ENCODE data around the gene MRFAP1L1.
A peak's percentile ranks its signal among the peaks of the same experiment; 100 is the strongest.
"Not testable (repeated sequence)": the region's sequence is repeated elsewhere in the genome, so short reads cannot be mapped to it uniquely, and the experiment has no call there.

MRFAP1L1 gene

DNA sequence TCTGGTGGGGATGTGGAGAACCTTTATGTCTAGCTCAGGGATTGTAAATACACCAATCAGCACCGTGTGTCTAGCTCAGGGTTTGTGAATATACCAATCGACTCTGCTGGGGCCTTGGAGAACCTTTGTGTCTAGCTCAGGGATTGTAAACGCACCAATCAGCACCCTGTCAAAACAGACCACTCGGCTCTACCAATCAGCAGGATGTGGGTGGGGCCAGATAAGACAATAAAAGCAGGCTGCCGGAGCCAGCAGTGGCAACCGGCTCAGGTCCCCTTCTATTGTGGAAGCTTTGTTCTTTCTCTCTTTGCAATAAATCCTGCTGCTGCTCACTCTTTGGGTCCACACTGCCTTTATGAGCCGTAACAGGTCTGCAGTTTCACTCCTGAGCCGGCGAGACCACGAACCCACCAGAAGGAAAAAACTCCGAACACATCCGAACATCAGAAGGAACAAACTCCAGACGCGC lies 36.4 kb downstream of the MRFAP1L1 start:
- Histone ChIP-seq H3K9ac (ENCODE audit: low read length) (peak overlapping the region; percentile 71), H3K4me3 (ENCODE audit: low read length) (peak overlapping the region; percentile 63), H3K27ac (ENCODE audit: low read depth, low read length) (peak overlapping the region; percentile 88), H3K4me1 (ENCODE audit: control insufficient read depth, insufficient read depth, low read length) (peaks cover 20% of the 10 kb centered on the region)
- not testable (repeated sequence) for H3K36me3 ChIP-seq (ENCODE audit: control insufficient read depth, insufficient read depth, low read length); H3K27me3 ChIP-seq (ENCODE audit: control insufficient read depth, insufficient read depth, low read length)

DNA sequence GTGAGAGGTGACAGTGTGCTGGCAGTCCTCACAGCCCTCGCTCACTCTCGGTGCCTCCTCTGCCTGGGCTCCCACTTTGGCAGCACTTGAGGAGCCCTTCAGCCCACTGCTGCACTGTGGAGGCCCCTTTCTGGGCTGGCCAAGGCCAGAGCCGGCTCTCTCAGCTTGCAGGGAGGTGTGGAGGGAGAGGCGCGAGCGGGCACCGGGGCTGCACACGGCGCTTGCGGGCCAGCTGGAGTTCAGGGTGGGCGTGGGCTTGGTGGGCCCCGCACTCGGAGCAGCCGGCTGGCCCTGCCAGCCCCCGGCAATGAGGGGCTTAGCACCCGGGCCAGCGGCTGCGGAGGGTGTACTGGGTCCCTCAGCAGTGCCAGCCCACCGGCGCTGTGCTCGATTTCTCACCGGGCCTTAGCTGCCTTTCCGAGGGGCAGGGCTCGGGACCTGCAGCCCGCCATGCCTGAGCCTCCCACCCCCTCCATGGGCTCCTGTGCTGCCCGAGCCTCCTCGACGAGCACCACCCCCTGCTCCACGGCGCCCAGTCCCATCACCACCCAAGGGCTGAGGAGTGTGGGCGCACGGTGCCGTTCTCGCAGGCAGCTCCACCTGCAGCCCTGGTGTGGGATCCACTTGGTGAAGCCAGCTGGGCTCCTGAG lies 37.0 kb downstream of the MRFAP1L1 start:
- not testable (repeated sequence) for H3K36me3 ChIP-seq (ENCODE audit: control insufficient read depth, insufficient read depth, low read length); H3K9ac ChIP-seq (ENCODE audit: low read length); H3K27ac ChIP-seq (ENCODE audit: low read depth, low read length); H3K27me3 ChIP-seq (ENCODE audit: control insufficient read depth, insufficient read depth, low read length)
- peak overlapping the region; percentile 63 for H3K4me3 ChIP-seq (ENCODE audit: low read length)
- peaks cover 20% of the 10 kb centered on the region for H3K4me1 ChIP-seq (ENCODE audit: control insufficient read depth, insufficient read depth, low read length)

DNA sequence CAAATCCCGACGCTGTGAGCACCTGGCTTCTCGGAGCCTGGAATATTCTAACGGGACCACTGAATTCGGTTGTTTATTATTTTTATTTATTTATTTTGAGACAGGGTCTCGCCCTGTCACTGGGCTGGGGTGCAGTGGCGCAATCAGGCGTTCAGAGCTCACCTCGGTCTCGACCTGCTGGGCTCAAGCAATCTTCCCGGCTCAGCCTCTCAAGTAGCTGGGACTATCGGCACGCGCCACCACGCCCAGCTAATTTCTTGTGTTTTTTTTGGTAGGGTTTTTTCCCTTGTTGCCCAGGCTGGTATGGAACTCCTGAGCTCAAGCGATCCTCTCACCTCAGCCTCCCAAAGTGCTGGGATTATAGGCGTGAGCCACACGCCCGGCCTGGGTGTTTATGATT lies 37.5 kb downstream of the MRFAP1L1 start:
- Histone ChIP-seq H3K36me3 (ENCODE audit: control insufficient read depth, insufficient read depth, low read length) (peaks cover 6% of the 10 kb centered on the region), H3K27me3 (ENCODE audit: control insufficient read depth, insufficient read depth, low read length) (no peaks in the 10 kb centered on the region), H3K4me1 (ENCODE audit: control insufficient read depth, insufficient read depth, low read length) (peaks cover 20% of the 10 kb centered on the region), H3K4me3 (ENCODE audit: low read length) (no peak overlapping the region), H3K27ac (ENCODE audit: low read depth, low read length) (no peak overlapping the region), H3K9ac (ENCODE audit: low read length) (no peak overlapping the region)

DNA sequence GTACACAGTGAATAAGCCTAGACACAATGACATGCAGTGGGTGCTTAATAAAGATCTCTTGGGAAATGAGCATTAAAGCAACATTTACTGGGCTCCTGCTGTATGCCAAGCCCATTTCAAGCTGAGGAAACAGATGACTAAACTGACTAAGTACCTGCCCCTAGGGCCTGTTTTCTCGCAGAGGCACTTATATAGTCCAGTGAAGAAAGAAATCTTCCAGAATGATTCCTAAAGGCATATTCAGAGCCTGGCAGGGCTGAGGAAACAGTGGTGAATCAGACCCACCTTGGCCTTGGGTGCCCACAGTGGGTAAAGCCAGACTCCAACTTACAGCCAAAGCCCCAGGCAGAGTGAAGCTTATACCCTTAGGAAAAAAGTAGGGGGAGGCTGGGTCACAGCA lies 38.0 kb downstream of the MRFAP1L1 start:
- Histone ChIP-seq H3K27ac (ENCODE audit: low read depth, low read length) (no peak overlapping the region), H3K9ac (ENCODE audit: low read length) (no peak overlapping the region), H3K4me3 (ENCODE audit: low read length) (no peak overlapping the region), H3K27me3 (ENCODE audit: control insufficient read depth, insufficient read depth, low read length) (no peaks in the 10 kb centered on the region), H3K4me1 (ENCODE audit: control insufficient read depth, insufficient read depth, low read length) (peaks cover 19% of the 10 kb centered on the region), H3K36me3 (ENCODE audit: control insufficient read depth, insufficient read depth, low read length) (peaks cover 6% of the 10 kb centered on the region)

DNA sequence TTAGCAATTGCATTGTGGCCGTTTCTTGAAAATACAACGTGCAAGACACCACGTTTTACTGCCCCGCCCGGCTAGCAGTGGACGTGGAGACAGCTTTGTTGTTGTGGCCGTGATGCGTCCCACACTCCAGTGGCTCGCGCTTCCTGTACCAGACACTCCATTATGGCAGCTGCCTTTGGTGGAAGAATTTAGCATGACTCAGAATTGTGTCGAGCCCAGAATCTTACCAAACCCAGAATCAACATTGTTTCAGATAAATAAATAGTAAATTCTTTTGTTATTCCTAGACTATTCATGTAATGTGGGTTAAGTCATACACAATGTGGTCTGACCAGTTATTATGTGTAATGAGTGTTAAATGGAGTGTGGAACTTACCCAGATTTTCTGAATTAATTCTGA lies 41.3 kb downstream of the MRFAP1L1 start:
- Histone ChIP-seq H3K27me3 (ENCODE audit: control insufficient read depth, insufficient read depth, low read length) (peaks cover 7% of the 10 kb centered on the region), H3K36me3 (ENCODE audit: control insufficient read depth, insufficient read depth, low read length) (peaks cover 3% of the 10 kb centered on the region), H3K4me3 (ENCODE audit: low read length) (no peak overlapping the region), H3K27ac (ENCODE audit: low read depth, low read length) (no peak overlapping the region), H3K4me1 (ENCODE audit: control insufficient read depth, insufficient read depth, low read length) (peaks cover 3% of the 10 kb centered on the region), H3K9ac (ENCODE audit: low read length) (no peak overlapping the region)

DNA sequence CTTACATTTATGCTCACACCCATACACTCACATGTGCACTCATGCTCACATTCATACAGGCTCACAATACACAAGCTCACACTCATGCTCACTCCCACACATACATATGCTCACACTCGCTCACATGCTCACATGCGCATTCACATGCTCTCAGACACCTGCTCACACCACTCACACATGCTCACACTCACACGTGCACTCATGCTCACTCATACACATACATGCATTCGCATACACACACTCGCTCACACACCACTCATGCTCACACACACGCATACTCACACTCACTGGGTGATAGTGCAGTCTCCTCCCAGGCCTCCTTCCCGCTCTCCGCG lies 44.4 kb downstream of the MRFAP1L1 start:
- H3K4me3 ChIP-seq (ENCODE audit: low read length): no peak overlapping the region
- peaks cover 7% of the 10 kb centered on the region for H3K27me3 ChIP-seq (ENCODE audit: control insufficient read depth, insufficient read depth, low read length)
- H3K27ac ChIP-seq (ENCODE audit: low read depth, low read length): no peak overlapping the region
- H3K4me1 ChIP-seq (ENCODE audit: control insufficient read depth, insufficient read depth, low read length): peaks cover 3% of the 10 kb centered on the region
- no peak overlapping the region for H3K9ac ChIP-seq (ENCODE audit: low read length)
- peaks cover 3% of the 10 kb centered on the region for H3K36me3 ChIP-seq (ENCODE audit: control insufficient read depth, insufficient read depth, low read length)

DNA sequence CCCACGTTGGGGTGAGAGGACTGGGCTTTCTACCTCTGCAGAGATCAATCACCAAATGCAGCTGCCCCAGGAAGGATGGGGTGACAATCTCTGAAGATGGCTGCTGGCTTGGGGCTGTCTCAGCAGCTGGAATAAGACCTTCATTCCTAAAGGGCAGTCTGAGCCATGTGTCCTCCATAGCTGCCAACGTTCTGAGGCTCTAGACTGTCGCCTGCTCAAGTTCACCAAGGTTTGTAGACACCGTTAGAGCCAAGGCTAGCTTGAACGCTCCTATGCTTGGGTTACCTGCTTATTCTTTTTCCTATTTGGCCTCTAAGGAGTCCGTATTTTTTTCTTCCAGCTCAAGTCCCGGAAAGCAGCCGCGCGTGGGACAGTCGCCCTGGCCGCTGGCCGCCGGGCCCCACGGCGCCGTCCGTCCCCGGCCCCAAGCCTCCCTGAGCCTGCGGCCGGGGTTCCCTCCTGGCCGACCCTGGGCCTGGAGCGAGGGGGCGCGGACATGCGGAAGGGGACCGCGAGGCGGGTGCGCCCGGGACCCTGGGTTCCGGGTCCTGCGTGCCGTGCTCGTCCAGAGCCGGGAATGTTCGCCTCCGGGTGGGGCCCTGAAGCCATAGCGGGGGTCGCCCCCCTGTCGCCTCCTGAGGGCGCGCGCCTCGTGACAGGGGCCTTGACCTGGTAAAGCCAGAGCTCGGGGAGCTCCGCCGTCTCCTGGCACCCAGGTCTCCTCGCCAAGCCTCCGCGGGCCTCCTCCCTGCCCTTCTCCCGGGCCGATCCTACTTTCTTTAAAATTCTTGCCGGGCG lies 45.9 kb downstream of the MRFAP1L1 start:
- H3K4me3 ChIP-seq (ENCODE audit: low read length): peak overlapping the region; percentile 39
- peaks cover 7% of the 10 kb centered on the region for H3K27me3 ChIP-seq (ENCODE audit: control insufficient read depth, insufficient read depth, low read length)
- no peaks in the 10 kb centered on the region for H3K36me3 ChIP-seq (ENCODE audit: control insufficient read depth, insufficient read depth, low read length)
- no peak overlapping the region for H3K9ac ChIP-seq (ENCODE audit: low read length)
- H3K27ac ChIP-seq (ENCODE audit: low read depth, low read length): no peak overlapping the region
- peaks cover 3% of the 10 kb centered on the region for H3K4me1 ChIP-seq (ENCODE audit: control insufficient read depth, insufficient read depth, low read length)

DNA sequence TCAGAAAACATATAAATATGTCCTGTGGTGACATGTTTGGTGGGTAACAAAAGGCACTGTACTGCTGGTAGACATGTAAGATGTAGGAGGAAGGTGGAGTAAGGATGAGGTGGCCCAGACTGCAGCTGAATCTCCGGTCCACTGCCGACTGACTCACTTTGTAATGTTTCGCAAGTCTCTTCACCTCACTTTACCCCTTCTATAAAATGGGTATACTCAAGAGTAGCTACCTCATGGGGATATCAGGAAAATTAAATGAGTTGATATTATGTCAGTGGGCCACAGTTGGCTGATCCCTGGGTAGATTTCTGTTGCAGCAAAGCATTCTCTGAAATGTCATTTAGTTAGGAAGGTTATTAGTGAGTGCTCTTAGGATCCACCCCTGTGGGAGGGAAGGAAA lies 47.1 kb downstream of the MRFAP1L1 start:
- Histone ChIP-seq H3K4me3 (ENCODE audit: low read length) (no peak overlapping the region), H3K4me1 (ENCODE audit: control insufficient read depth, insufficient read depth, low read length) (peaks cover 3% of the 10 kb centered on the region), H3K27ac (ENCODE audit: low read depth, low read length) (no peak overlapping the region), H3K36me3 (ENCODE audit: control insufficient read depth, insufficient read depth, low read length) (no peaks in the 10 kb centered on the region), H3K9ac (ENCODE audit: low read length) (no peak overlapping the region), H3K27me3 (ENCODE audit: control insufficient read depth, insufficient read depth, low read length) (peaks cover 7% of the 10 kb centered on the region)

DNA sequence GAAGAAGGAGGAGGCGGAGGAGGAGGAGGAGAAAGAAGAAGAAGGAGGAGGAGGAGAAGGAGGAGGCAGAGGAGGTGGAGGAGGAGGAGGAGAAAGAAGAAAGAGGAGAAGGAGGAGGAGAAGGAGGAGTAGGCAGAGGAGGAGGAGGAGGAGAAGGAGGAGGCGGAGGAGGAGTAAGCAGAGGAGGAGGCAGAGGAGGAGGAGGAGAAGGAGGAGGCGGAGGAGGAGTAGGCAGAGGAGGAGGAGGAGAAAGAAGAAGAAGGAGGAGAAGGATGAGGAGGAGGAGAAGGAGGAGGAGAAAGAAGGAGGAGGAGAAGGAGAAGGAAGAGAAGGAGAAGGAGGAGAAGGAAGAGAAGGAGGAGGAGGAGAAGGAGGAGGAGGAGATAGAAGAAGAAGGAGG lies 49.2 kb downstream of the MRFAP1L1 start:
- H3K27me3 ChIP-seq (ENCODE audit: control insufficient read depth, insufficient read depth, low read length): peaks cover 7% of the 10 kb centered on the region
- no peaks in the 10 kb centered on the region for H3K36me3 ChIP-seq (ENCODE audit: control insufficient read depth, insufficient read depth, low read length)
- no peak overlapping the region for H3K27ac ChIP-seq (ENCODE audit: low read depth, low read length)
- no peak overlapping the region for H3K9ac ChIP-seq (ENCODE audit: low read length)
- no peak overlapping the region for H3K4me3 ChIP-seq (ENCODE audit: low read length)
- H3K4me1 ChIP-seq (ENCODE audit: control insufficient read depth, insufficient read depth, low read length): peaks cover 3% of the 10 kb centered on the region

DNA sequence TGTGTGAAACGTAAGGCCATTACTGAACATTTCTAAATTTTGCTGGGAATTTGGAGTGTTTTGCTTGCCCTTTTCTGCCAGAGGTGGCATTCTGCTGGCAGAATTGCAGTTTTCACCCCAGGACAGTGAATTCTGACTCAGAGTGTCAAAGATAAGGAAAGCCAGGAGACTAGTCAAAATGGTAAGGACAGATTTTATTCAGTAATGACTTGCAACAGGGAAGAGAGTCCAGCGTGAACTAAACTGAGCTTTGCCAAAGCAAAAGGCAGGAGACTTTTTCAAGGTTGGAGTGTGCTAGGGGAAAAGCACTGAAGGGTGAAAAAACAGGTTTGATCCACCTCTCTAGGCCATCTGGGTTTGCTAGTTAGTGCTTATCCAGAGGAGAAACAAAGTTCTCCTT lies 49.8 kb downstream of the MRFAP1L1 start:
- Histone ChIP-seq H3K36me3 (ENCODE audit: control insufficient read depth, insufficient read depth, low read length) (no peaks in the 10 kb centered on the region), H3K27ac (ENCODE audit: low read depth, low read length) (no peak overlapping the region), H3K4me1 (ENCODE audit: control insufficient read depth, insufficient read depth, low read length) (peaks cover 3% of the 10 kb centered on the region), H3K4me3 (ENCODE audit: low read length) (no peak overlapping the region), H3K27me3 (ENCODE audit: control insufficient read depth, insufficient read depth, low read length) (peaks cover 2% of the 10 kb centered on the region), H3K9ac (ENCODE audit: low read length) (no peak overlapping the region)

DNA sequence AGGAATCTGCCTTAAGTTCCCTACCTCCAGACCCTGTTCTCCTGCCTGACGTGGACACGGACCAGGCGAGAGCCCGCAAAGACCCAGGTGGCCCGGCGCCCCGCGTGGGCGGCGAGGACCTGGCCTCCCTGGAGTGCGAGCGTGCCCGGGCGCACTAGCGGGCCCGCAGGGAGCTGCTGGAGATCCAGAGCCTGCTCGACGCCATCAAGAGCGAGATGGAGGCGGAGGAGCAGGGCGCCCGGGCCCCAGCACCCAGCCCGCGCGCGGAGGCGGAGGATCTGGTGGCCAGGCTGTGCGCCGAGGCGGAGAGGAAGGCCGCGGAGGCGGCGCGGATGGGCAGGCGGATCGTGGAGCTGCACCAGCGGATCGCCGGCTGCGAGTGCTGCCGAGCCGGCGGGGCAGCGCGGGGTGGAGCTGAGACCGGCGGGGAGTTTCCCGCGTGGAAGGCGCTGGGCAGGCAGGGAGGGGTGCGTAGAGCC lies 51.0 kb downstream of the MRFAP1L1 start:
- Histone ChIP-seq H3K27ac (ENCODE audit: low read depth, low read length) (peak overlapping the region; percentile 30), H3K27me3 (ENCODE audit: control insufficient read depth, insufficient read depth, low read length) (no peaks in the 10 kb centered on the region), H3K36me3 (ENCODE audit: control insufficient read depth, insufficient read depth, low read length) (no peaks in the 10 kb centered on the region), H3K4me3 (ENCODE audit: low read length) (peak overlapping the region; percentile 55), H3K4me1 (ENCODE audit: control insufficient read depth, insufficient read depth, low read length) (no peaks in the 10 kb centered on the region), H3K9ac (ENCODE audit: low read length) (no peak overlapping the region)

DNA sequence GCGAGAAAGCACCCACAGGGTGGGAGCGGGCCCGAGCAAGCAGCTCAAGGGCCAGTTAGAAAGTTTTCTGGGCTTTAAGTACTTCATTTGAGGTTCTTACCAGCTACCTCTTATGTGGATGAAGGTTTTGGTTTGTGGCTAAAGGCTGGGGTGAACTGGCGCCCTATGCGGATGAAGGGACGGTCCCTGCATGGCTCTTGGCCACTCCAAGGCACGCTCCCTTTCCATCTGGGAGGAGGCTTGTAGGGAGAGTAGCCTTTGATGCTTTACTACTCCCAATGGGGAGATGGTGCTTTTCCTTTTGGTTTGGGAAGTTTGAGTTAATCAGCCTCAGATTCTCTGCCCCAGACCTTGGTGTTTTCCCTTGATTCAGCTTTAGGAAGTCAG lies 51.5 kb downstream of the MRFAP1L1 start:
- Histone ChIP-seq H3K4me1 (ENCODE audit: control insufficient read depth, insufficient read depth, low read length) (no peaks in the 10 kb centered on the region), H3K9ac (ENCODE audit: low read length) (no peak overlapping the region), H3K36me3 (ENCODE audit: control insufficient read depth, insufficient read depth, low read length) (no peaks in the 10 kb centered on the region), H3K27ac (ENCODE audit: low read depth, low read length) (no peak overlapping the region), H3K4me3 (ENCODE audit: low read length) (peak overlapping the region; percentile 55), H3K27me3 (ENCODE audit: control insufficient read depth, insufficient read depth, low read length) (no peaks in the 10 kb centered on the region)

All from rectal smooth muscle tissue (tissue), 1 donor.